H1 (cell line): ENCODE measurements around the gene KCNK4.

ENCODE experiments used
- POLR2AphosphoS5 ChIP-seq: IDR thresholded peaks from 2 replicates; pipeline ENCODE4 v1.6.1; 2011; ENCODE audit warnings: low read depth, low read length
- RFX5 ChIP-seq: IDR thresholded peaks from 2 replicates; pipeline ENCODE4 v1.6.1; 2011; ENCODE audit warnings: low read depth, low read length, improper control_type of control experiment, borderline replicate concordance
- USF2 ChIP-seq: IDR thresholded peaks from 2 replicates; pipeline ENCODE4 v1.6.1; 2011; ENCODE audit warnings: low read length, improper control_type of control experiment

GRCh38 chr11:64305075-64305690 is 14.1 kb downstream of the KCNK4 start, which contains the start of gene ESRRA:
- TF ChIP-seq RFX5 (no peak), POLR2AphosphoS5 (no peak; the same call in 1 of the 2 replicates), USF2 (no peak)
